Keratinocyte (primary cell): ENCODE data around the gene SMIM33. TPM values are rescaled to one million over a fixed set of nuclear protein-coding genes. Genes with fewer than 3 reads are reported as not detected.

Source experiments
- DNase-seq: peaks from one replicate; pipeline ENCODE4 v3.0.0-alpha.2; 2011; ENCODE audit warnings: low read depth, missing footprints, low spot score
- FAIRE-seq: peaks from 2 replicates; lab custom pipeline; 2011; peaks lifted over from hg19 to GRCh38; lab: Jason Lieb, UNC
- H2AFZ ChIP-seq: 2 replicates; pipeline ENCODE4 v1.6.0; 2012; ENCODE audit warnings: low read length, control low read depth, inconsistent platforms; ENCODE audit not compliant: control insufficient read depth
- H3K27ac ChIP-seq: 2 replicates; pipeline ENCODE4 v1.5.1; 2011; ENCODE audit warnings: low read length; ENCODE audit not compliant: control insufficient read depth, insufficient read depth
- H3K27me3 ChIP-seq: 3 replicates; pipeline ENCODE4 v1.6.0; 2011; ENCODE audit warnings: low read length; ENCODE audit not compliant: control insufficient read depth, insufficient read depth; ENCODE audit errors: extremely low read depth
- H3K36me3 ChIP-seq, 2 experiments: 2 replicates in 1 of 2; 3 replicates in 1 of 2; pipeline ENCODE4 v1.5.1; 2011; ENCODE audit warnings: low read length in 2 of 2, mild to moderate bottlenecking in 1 of 2; ENCODE audit not compliant: control insufficient read depth in 2 of 2, insufficient read depth in 2 of 2; ENCODE audit errors: extremely low read depth in 1 of 2
- H3K4me1 ChIP-seq: 3 replicates; pipeline ENCODE4 v1.5.1; 2011; ENCODE audit warnings: low read length; ENCODE audit not compliant: control insufficient read depth, insufficient read depth; ENCODE audit errors: extremely low read depth
- H3K4me2 ChIP-seq: 3 replicates; pipeline ENCODE4 v1.6.0; 2011; ENCODE audit warnings: low read depth, low read length; ENCODE audit not compliant: control insufficient read depth, insufficient read depth; ENCODE audit errors: extremely low read depth
- H3K4me3 ChIP-seq, 3 experiments: fragments of 200-600 bp in 1 of 3; sonication (generic) in 1 of 3; 2 replicates in 2 of 3; 3 replicates in 1 of 3; pipeline ENCODE4 v1.5.1; 2011 to 2016; ENCODE audit warnings: low read length in 3 of 3, mild to moderate bottlenecking in 3 of 3, control low read depth in 2 of 3, inconsistent platforms in 1 of 3, low read depth in 1 of 3, mixed read lengths in 1 of 3, mixed run types in 1 of 3, moderate library complexity in 1 of 3; ENCODE audit not compliant: control insufficient read depth in 2 of 3, insufficient read depth in 2 of 3; ENCODE audit errors: extremely low read depth in 1 of 3
- H3K79me2 ChIP-seq: 2 replicates; pipeline ENCODE4 v1.6.0; 2012; ENCODE audit warnings: low read length; ENCODE audit not compliant: control insufficient read depth, insufficient read depth
- H3K9ac ChIP-seq: 3 replicates; pipeline ENCODE4 v1.6.0; 2011; ENCODE audit warnings: low read length; ENCODE audit not compliant: control insufficient read depth, insufficient read depth; ENCODE audit errors: extremely low read depth
- H3K9me1 ChIP-seq: 3 replicates; pipeline ENCODE4 v1.6.0; 2011; ENCODE audit warnings: low read length; ENCODE audit not compliant: control insufficient read depth, insufficient read depth; ENCODE audit errors: extremely low read depth
- H3K9me3 ChIP-seq: 2 replicates; pipeline ENCODE4 v1.5.1; 2012; ENCODE audit warnings: low read depth, low read length; ENCODE audit not compliant: control insufficient read depth
- H4K20me1 ChIP-seq: 3 replicates; pipeline ENCODE4 v1.6.0; 2011; ENCODE audit warnings: low read length; ENCODE audit not compliant: control insufficient read depth, insufficient read depth; ENCODE audit errors: extremely low read depth
- EZH2 ChIP-seq: IDR thresholded peaks from one replicate; pipeline ENCODE4 v1.6.1; 2012; ENCODE audit warnings: inconsistent platforms, mild to moderate bottlenecking, low read length, moderate library complexity
- dilution Hi-C: fragments of 300-500 bp; cut with MboI; formaldehyde crosslinking; loops from one replicate; pipeline ENCODE4 v1.7.0; 2020; ENCODE audit warnings: low sequenced_read_pairs; ENCODE audit not compliant: extremely low pct_ligation_motif_present
- polyA plus RNA-seq, 5 experiments: library from polyadenylated mRNA; depleted of rRNA in 3 of 5; stranded (reverse) in 3 of 5; stranded (forward) in 1 of 5; unstranded in 1 of 5; fragments of >200 nt; gene quantifications; 1 replicate in 1 of 5; 2 replicates in 3 of 5; 3 replicates in 1 of 5; pipeline versions ENCODE4 v1.2.1 to v1.2.3, GENCODE V29; 2011 to 2012; ENCODE audit warnings: missing spikeins in 2 of 5, low read depth in 1 of 5, low replicate concordance in 1 of 5
- TF ChIP-seq, protein P1 (sequence below), 3 experiments: IDR thresholded peaks in 1 of 3; conservative IDR thresholded peaks in 1 of 3; optimal IDR thresholded peaks in 1 of 3; 2 replicates in 2 of 3; 3 replicates in 1 of 3; pipeline versions ENCODE3 to v1.5.1; 2011; ENCODE audit warnings: low read length in 3 of 3, mild to moderate bottlenecking in 3 of 3, moderate library complexity in 2 of 3, control low read depth in 1 of 3, inconsistent platforms in 1 of 3; ENCODE audit not compliant: insufficient read depth in 2 of 3; ENCODE audit errors: extremely low read depth in 1 of 3

SMIM33 gene
- polyA plus RNA-seq, 1 donor (not counting 4 experiments of a cell fraction or from before 2014, with no cell fraction given) = not detected

DNA sequence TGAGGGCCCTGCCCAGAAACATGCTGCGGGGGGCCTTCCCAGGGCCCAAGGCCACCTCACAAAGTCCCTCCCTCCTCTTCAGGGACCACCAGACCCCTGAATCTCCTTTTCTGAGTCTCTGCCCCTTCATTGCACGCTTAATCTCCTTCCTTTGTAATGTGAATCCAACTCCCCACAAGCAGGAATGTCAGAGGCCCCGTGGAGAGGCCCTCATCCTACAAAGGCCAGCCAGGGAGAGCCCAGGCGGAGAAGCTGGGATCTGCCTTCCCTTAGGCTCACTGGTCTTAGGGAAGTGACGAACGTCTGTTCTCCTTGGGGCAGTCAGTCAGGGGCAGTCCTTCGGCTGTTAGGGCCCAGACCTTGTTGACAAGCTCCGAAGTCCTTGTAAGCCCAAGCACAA, 2.3 kb downstream of the SMIM33 start:
- FAIRE-seq = peak; percentile 13
- H3K79me2 ChIP-seq = no peaks in the 10 kb centered on the region

DNA sequence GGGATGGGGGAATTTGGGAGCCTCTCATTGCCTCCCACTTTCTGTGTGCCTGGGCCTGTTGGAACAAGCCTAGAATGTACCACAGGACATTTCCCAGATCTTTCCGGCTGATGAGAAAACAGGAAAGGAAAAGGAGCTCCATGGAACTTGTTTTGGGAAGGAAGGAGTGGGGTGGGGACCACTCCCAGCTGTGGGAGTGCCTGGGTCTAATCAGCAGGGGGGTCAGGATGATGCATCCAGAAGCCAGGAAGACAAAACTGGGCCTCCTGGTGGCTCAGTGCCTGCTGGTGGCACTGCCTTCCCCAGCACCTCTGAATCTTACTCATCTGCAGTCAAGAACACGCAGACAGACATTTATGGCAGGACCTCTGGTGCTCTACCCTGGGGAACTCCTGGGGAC, 2.8 kb downstream of the SMIM33 start:
- Histone ChIP-seq H3K36me3 (peaks cover 15 to 18% of the 10 kb centered on the region in 2 experiments), H3K4me3 (no peak overlapping the region), H4K20me1 (no peaks in the 10 kb centered on the region), H3K9me1 (no peaks in the 10 kb centered on the region), H3K9me3 (no peaks in the 10 kb centered on the region), H2AFZ (peak overlapping the region; percentile 21), H3K79me2 (no peaks in the 10 kb centered on the region), H3K4me1 (peaks cover 15% of the 10 kb centered on the region), H3K4me2 (peak overlapping the region; percentile 52), H3K27ac (peak overlapping the region; percentile 31), H3K27me3 (no peaks in the 10 kb centered on the region), H3K9ac (peak overlapping the region; percentile 19)
- TF ChIP-seq, protein P1, sequence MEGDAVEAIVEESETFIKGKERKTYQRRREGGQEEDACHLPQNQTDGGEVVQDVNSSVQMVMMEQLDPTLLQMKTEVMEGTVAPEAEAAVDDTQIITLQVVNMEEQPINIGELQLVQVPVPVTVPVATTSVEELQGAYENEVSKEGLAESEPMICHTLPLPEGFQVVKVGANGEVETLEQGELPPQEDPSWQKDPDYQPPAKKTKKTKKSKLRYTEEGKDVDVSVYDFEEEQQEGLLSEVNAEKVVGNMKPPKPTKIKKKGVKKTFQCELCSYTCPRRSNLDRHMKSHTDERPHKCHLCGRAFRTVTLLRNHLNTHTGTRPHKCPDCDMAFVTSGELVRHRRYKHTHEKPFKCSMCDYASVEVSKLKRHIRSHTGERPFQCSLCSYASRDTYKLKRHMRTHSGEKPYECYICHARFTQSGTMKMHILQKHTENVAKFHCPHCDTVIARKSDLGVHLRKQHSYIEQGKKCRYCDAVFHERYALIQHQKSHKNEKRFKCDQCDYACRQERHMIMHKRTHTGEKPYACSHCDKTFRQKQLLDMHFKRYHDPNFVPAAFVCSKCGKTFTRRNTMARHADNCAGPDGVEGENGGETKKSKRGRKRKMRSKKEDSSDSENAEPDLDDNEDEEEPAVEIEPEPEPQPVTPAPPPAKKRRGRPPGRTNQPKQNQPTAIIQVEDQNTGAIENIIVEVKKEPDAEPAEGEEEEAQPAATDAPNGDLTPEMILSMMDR (optimal IDR thresholded peaks at IDR 0.05 in 1 of 3, IDR thresholded peaks at IDR 0.05 in 1 of 3, conservative IDR thresholded peaks at IDR 0.05 in 1 of 3; ENCODE audit: extremely low read depth in 1 of 3, insufficient read depth in 2 of 3, low read length in 3 of 3) = peak in 2 of 3 experiments; percentile 19 to 33
- TF ChIP-seq EZH2 = no peak
- dilution Hi-C loops = no loop called here
- DNase-seq (peak; percentile 52), FAIRE-seq (peak; percentile 87)

More for the DNA sequence above, 2.3 kb downstream of the SMIM33 start:
- Histone ChIP-seq H3K9me1 (no peaks in the 10 kb centered on the region), H3K27ac (no peak overlapping the region), H3K36me3 (peaks cover 15 to 16% of the 10 kb centered on the region in 2 experiments), H3K4me2 (peak overlapping the region; percentile 52), H3K4me1 (peaks cover 15% of the 10 kb centered on the region), H2AFZ (no peak overlapping the region), H4K20me1 (no peaks in the 10 kb centered on the region), H3K4me3 (no peak overlapping the region), H3K9me3 (no peaks in the 10 kb centered on the region), H3K27me3 (no peaks in the 10 kb centered on the region), H3K9ac (no peak overlapping the region)
- no peak for DNase-seq
- dilution Hi-C loops = no loop called here
- TF ChIP-seq EZH2 = no peak
- TF ChIP-seq, protein P1 (optimal IDR thresholded peaks at IDR 0.05 in 1 of 3, IDR thresholded peaks at IDR 0.05 in 1 of 3, conservative IDR thresholded peaks at IDR 0.05 in 1 of 3; ENCODE audit: extremely low read depth in 1 of 3, insufficient read depth in 2 of 3, low read length in 3 of 3) = no peak
